ENCODE data around the gene ELL2. TPM values are rescaled to one million over a fixed set of nuclear protein-coding genes. Genes with fewer than 3 reads are reported as not detected.
A peak's percentile ranks its signal among the peaks of the same experiment; 100 is the strongest.

ELL2 gene
- total and polyA plus RNA-seq, 12 donors, result 10.5 to 68.2 (median 27.2) TPM

GRCh38 chr5:95986001-95986400, 24.4 kb upstream of the ELL2 start:
- no peaks in the 10 kb centered on the region for H3K27me3 ChIP-seq
- H3K27ac ChIP-seq, result peak overlapping the region in 2 of 10 donors; percentile 4 to 43
- no peaks in the 10 kb centered on the region for H3K36me3 ChIP-seq
- no peaks in the 10 kb centered on the region for H3K9me3 ChIP-seq
- ATAC-seq (peak in 1 of 8 donors; percentile 33), DNase-seq (no peak)
- H3K4me3 ChIP-seq, result no peak overlapping the region
- peaks cover 0 to 33% (median 13%) of the 10 kb centered on the region in 9 donors for H3K4me1 ChIP-seq
- intact Hi-C loops (cut with DNase I), result no loop called here
- 72 to 85% methylated on average over 2 of the region's 2 CpGs for WGBS, 2 donors
- TF ChIP-seq, protein P1, sequence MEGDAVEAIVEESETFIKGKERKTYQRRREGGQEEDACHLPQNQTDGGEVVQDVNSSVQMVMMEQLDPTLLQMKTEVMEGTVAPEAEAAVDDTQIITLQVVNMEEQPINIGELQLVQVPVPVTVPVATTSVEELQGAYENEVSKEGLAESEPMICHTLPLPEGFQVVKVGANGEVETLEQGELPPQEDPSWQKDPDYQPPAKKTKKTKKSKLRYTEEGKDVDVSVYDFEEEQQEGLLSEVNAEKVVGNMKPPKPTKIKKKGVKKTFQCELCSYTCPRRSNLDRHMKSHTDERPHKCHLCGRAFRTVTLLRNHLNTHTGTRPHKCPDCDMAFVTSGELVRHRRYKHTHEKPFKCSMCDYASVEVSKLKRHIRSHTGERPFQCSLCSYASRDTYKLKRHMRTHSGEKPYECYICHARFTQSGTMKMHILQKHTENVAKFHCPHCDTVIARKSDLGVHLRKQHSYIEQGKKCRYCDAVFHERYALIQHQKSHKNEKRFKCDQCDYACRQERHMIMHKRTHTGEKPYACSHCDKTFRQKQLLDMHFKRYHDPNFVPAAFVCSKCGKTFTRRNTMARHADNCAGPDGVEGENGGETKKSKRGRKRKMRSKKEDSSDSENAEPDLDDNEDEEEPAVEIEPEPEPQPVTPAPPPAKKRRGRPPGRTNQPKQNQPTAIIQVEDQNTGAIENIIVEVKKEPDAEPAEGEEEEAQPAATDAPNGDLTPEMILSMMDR (IDR thresholded peaks at IDR 0.05), result no peak

- DNase-seq, result no peak
- Histone ChIP-seq H3K4me3 (no peak overlapping the region), H3K4me1 (peaks cover 0 to 33% (median 13%) of the 10 kb centered on the region in 9 donors), H3K27me3 (no peaks in the 10 kb centered on the region), H3K9me3 (no peaks in the 10 kb centered on the region), H3K27ac (peak overlapping the region in 2 of 10 donors; percentile 4 to 43), H3K36me3 (no peaks in the 10 kb centered on the region)
- intact Hi-C loops (cut with DNase I), result no loop called here
- TF ChIP-seq, protein P1 (IDR thresholded peaks at IDR 0.05), result no peak
- 76 to 81% methylated on average over 1 of the region's 1 CpG for WGBS, 2 donors
- ATAC-seq, result no peak
These were observed 23.6 kb upstream of the ELL2 start for GRCh38 chr5:95985249-95985648.

GRCh38 chr5:95984287-95984938, 22.8 kb upstream of the ELL2 start:
- ATAC-seq, result no peak
- TF ChIP-seq, protein P1 (IDR thresholded peaks at IDR 0.05), result no peak
- Histone ChIP-seq H3K4me3 (no peak overlapping the region), H3K36me3 (no peaks in the 10 kb centered on the region), H3K9me3 (no peaks in the 10 kb centered on the region), H3K27ac (peak overlapping the region in 1 of 10 donors; percentile 4), H3K27me3 (no peaks in the 10 kb centered on the region), H3K4me1 (peaks cover 0 to 29% (median 12%) of the 10 kb centered on the region in 9 donors)
- WGBS, 2 donors, result 93 to 95% methylated on average over 2 of the region's 2 CpGs
- no peak for DNase-seq
- intact Hi-C loops (cut with DNase I), result no loop called here

GRCh38 chr5:95983509-95983908, 21.9 kb upstream of the ELL2 start:
- ATAC-seq (no peak), DNase-seq (no peak)
- H3K27ac ChIP-seq, result no peak overlapping the region
- no peaks in the 10 kb centered on the region for H3K9me3 ChIP-seq
- peaks cover 0 to 23% (median 5%) of the 10 kb centered on the region in 9 donors for H3K4me1 ChIP-seq
- H3K4me3 ChIP-seq, result no peak overlapping the region
- H3K27me3 ChIP-seq, result no peaks in the 10 kb centered on the region
- intact Hi-C loops (cut with DNase I), result no loop called here
- 97 to 98% methylated on average over 2 of the region's 2 CpGs for WGBS, 2 donors
- TF ChIP-seq, protein P1 (IDR thresholded peaks at IDR 0.05), result no peak
- no peaks in the 10 kb centered on the region for H3K36me3 ChIP-seq

All from heart right ventricle (tissue), 16 donors.